RWPE1 (cell line): ENCODE measurements around the gene COL6A6.

ENCODE experiments used
- CTCF ChIA-PET: fragments of 350-600 bp; sonication (Branson Sonifier 250); formaldehyde crosslinking; extraction: SDS; loops from one replicate; lab custom pipeline; 2021; lab: Yijun Ruan, JAX
- POLR2A ChIA-PET: fragments of 400-600 bp; formaldehyde crosslinking; extraction: SDS; loops from one replicate; lab custom pipeline; 2020; ENCODE audit warnings: antibody characterized with exemption; ENCODE audit not compliant: low non-redundant PET; lab: Yijun Ruan, JAX
- DNase-seq: peaks from one replicate; pipeline ENCODE4 v3.0.0; 2012; ENCODE audit warnings: low spot score
- H3K27ac ChIP-seq: fragments of 450-650 bp; 2 replicates; pipeline ENCODE4 v1.5.1; 2017
- TF ChIP-seq, protein P1 (sequence below): fragments of 450-650 bp; conservative IDR thresholded peaks from 2 replicates; pipeline ENCODE4 v1.5.1; 2017; ENCODE audit warnings: low read depth, mild to moderate bottlenecking

COL6A6 gene

GRCh38 chr3:130565224-130565623 lies 48.2 kb downstream of the COL6A6 start:
- no peak for DNase-seq
- ChIA-PET CTCF (interaction anchor here (0.5 kb wide), 1 partner anchor 32 kb away, joined by 10 read pairs; no protein-coding TSS in a partner anchor), POLR2A (no interaction called here)
- no peak overlapping the region for H3K27ac ChIP-seq
- TF ChIP-seq, protein P1, sequence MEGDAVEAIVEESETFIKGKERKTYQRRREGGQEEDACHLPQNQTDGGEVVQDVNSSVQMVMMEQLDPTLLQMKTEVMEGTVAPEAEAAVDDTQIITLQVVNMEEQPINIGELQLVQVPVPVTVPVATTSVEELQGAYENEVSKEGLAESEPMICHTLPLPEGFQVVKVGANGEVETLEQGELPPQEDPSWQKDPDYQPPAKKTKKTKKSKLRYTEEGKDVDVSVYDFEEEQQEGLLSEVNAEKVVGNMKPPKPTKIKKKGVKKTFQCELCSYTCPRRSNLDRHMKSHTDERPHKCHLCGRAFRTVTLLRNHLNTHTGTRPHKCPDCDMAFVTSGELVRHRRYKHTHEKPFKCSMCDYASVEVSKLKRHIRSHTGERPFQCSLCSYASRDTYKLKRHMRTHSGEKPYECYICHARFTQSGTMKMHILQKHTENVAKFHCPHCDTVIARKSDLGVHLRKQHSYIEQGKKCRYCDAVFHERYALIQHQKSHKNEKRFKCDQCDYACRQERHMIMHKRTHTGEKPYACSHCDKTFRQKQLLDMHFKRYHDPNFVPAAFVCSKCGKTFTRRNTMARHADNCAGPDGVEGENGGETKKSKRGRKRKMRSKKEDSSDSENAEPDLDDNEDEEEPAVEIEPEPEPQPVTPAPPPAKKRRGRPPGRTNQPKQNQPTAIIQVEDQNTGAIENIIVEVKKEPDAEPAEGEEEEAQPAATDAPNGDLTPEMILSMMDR: no peak
